HG03175 (cell line): ENCODE data around the gene CASP9.
"Not testable (repeated sequence)": the region's sequence is repeated elsewhere in the genome, so short reads cannot be mapped to it uniquely, and the experiment has no call there.

Source experiments
- ATAC-seq: cut with Tn5 transposase; IDR thresholded peaks from one replicate; pipeline ENCODE4 v1.9.1; 2021; ENCODE audit warnings: mild to moderate bottlenecking, moderate library complexity; ENCODE audit not compliant: unreplicated experiment

Gene CASP9

GRCh38 chr1:15471723-15472122 is 52.3 kb downstream of the CASP9 start:
- not testable (repeated sequence) for ATAC-seq

- not testable (repeated sequence) for ATAC-seq
Observed at GRCh38 chr1:15471067-15471466, 52.9 kb downstream of the CASP9 start.

GRCh38 chr1:15469821-15470448 is 54.1 kb downstream of the CASP9 start:
- ATAC-seq, result not testable (repeated sequence)

GRCh38 chr1:15469361-15469760 is 54.7 kb downstream of the CASP9 start:
- ATAC-seq, result no peak

- ATAC-seq, result no peak
Observed at GRCh38 chr1:15468145-15468544, 55.9 kb downstream of the CASP9 start.

GRCh38 chr1:15466955-15467625 is 56.9 kb downstream of the CASP9 start:
- not testable (repeated sequence) for ATAC-seq

GRCh38 chr1:15465674-15466073 is 58.3 kb downstream of the CASP9 start:
- no peak for ATAC-seq

GRCh38 chr1:15463926-15464322 is 60.1 kb downstream of the CASP9 start:
- not testable (repeated sequence) for ATAC-seq

- not testable (repeated sequence) for ATAC-seq
Observed at GRCh38 chr1:15463064-15463800, 60.8 kb downstream of the CASP9 start.

- ATAC-seq, result no peak
Observed at GRCh38 chr1:15460708-15461095, 63.3 kb downstream of the CASP9 start.

- ATAC-seq, result no peak
Observed at GRCh38 chr1:15459771-15460707, 64.0 kb downstream of the CASP9 start.

- ATAC-seq, result not testable (repeated sequence)
Observed at GRCh38 chr1:15458388-15458787, 65.6 kb downstream of the CASP9 start.

GRCh38 chr1:15457585-15457984 is 66.4 kb downstream of the CASP9 start:
- ATAC-seq, result no peak

GRCh38 chr1:15456313-15456954 is 67.6 kb downstream of the CASP9 start, which contains the start of gene CELA2A:
Gene CELA2A, plus strand, starts transcription at chr1:15456732. Its CDS starts 22 bp downstream, at chr1:15456754.
- no peak for ATAC-seq

- ATAC-seq, result no peak
Observed at GRCh38 chr1:15455522-15455921, 68.5 kb downstream of the CASP9 start.

GRCh38 chr1:15454256-15454655 is 69.8 kb downstream of the CASP9 start:
- ATAC-seq, result no peak

- ATAC-seq, result no peak
Observed at GRCh38 chr1:15453734-15454133, 70.3 kb downstream of the CASP9 start.

GRCh38 chr1:15452866-15453571 is 71.0 kb downstream of the CASP9 start:
- ATAC-seq, result no peak

- no peak for ATAC-seq
Observed at GRCh38 chr1:15452216-15452615, 71.8 kb downstream of the CASP9 start.
